ENCODE data around the gene MICU1. TPM values are rescaled to one million over a fixed set of nuclear protein-coding genes. Genes with fewer than 3 reads are reported as not detected.
A peak's percentile ranks its signal among the peaks of the same experiment; 100 is the strongest.
"Not testable (repeated sequence)": the region's sequence is repeated elsewhere in the genome, so short reads cannot be mapped to it uniquely, and the experiment has no call there.

The MICU1 gene
- total RNA-seq, 3 donors from 2014 or later (not counting 1 experiment from before 2014, with no cell fraction given), result 27.9 to 30.9 (median 29.4) TPM

DNA sequence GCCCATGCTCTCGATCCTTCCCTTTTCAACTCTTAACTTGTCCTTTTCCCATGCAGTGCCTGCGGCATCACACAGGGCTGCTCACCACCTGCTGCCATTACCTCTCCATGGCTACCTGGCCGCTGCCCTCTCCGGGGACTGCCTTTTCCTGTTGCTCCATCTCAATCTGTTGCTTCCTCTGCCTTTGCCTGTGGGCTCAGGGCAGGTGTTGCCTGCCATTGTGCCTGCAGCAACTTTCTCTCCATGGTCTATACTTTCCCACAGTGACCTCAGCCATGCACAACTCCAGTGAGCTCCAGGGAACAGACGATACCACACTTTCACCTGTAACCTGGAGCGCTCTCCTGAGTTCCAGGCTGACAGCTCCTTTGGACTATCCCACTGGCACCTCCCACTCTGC lies 274.4 kb downstream of the MICU1 start:
- H3K36me3 ChIP-seq (ENCODE audit: control insufficient read depth, insufficient read depth, low read length), result peaks cover 23% of the 10 kb centered on the region
- no peaks in the 10 kb centered on the region for H3K9me3 ChIP-seq (ENCODE audit: control insufficient read depth, insufficient read depth, low read length)
- H3K27ac ChIP-seq (ENCODE audit: low read length), result no peak overlapping the region
- Mint-ChIP-seq H3K36me3 (no peaks in the 10 kb centered on the region), H3K9me3 (no peaks in the 10 kb centered on the region), H3K27me3 (ENCODE audit: low read depth in 2 of 2) (no peaks in the 10 kb centered on the region), H3K27ac (peak overlapping the region in 1 of 2 donors; percentile 18), H3K4me1 (peaks cover 48 to 56% of the 10 kb centered on the region in 2 donors), H3K4me3 (peak overlapping the region; percentile 64)
- H3K27me3 ChIP-seq (ENCODE audit: control insufficient read depth, insufficient read depth, low read length), result no peaks in the 10 kb centered on the region
- TF ChIP-seq, protein P1, sequence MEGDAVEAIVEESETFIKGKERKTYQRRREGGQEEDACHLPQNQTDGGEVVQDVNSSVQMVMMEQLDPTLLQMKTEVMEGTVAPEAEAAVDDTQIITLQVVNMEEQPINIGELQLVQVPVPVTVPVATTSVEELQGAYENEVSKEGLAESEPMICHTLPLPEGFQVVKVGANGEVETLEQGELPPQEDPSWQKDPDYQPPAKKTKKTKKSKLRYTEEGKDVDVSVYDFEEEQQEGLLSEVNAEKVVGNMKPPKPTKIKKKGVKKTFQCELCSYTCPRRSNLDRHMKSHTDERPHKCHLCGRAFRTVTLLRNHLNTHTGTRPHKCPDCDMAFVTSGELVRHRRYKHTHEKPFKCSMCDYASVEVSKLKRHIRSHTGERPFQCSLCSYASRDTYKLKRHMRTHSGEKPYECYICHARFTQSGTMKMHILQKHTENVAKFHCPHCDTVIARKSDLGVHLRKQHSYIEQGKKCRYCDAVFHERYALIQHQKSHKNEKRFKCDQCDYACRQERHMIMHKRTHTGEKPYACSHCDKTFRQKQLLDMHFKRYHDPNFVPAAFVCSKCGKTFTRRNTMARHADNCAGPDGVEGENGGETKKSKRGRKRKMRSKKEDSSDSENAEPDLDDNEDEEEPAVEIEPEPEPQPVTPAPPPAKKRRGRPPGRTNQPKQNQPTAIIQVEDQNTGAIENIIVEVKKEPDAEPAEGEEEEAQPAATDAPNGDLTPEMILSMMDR (IDR thresholded peaks at IDR 0.05), result no peak
- DNase-seq (no peak), ATAC-seq (no peak)
- H3K4me3 ChIP-seq (ENCODE audit: low read length), result no peak overlapping the region
- intact Hi-C loops (cut with micrococcal nuclease), result no loop called here
- WGBS (ENCODE audit: insufficient coverage), result 96% methylated on average over 6 of the region's 6 CpGs
- peaks cover 21% of the 10 kb centered on the region for H3K4me1 ChIP-seq (ENCODE audit: control insufficient read depth, insufficient read depth, low read length)

DNA sequence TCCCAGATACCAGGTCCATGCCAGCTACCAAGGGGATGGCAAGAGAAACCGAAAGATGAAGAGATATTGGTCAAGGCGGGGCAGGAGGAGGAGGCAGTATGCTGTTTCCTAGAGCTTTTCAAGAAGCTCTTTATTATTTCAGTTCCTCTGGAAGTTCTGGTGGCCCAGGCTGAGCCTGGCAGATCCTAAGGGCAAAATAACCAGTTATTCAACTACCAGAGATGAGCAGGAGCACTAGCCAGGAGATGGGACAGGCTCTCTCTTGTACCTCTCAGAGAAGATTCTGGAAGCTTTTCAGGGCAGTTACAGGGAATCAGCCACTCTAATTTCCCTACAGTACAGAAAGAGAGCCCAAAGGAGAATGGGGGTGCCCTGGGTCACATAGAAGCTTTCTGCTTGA lies 276.4 kb downstream of the MICU1 start:
- no peaks in the 10 kb centered on the region for H3K27me3 Mint-ChIP-seq (ENCODE audit: low read depth in 2 of 2)
- Histone ChIP-seq H3K4me3 (ENCODE audit: low read length) (no peak overlapping the region), H3K36me3 (ENCODE audit: control insufficient read depth, insufficient read depth, low read length) (peaks cover 23% of the 10 kb centered on the region), H3K4me1 (ENCODE audit: control insufficient read depth, insufficient read depth, low read length) (peaks cover 29% of the 10 kb centered on the region), H3K27ac (ENCODE audit: low read length) (no peak overlapping the region), H3K27me3 (ENCODE audit: control insufficient read depth, insufficient read depth, low read length) (no peaks in the 10 kb centered on the region), H3K9me3 (ENCODE audit: control insufficient read depth, insufficient read depth, low read length) (no peaks in the 10 kb centered on the region)
- H3K36me3 Mint-ChIP-seq, result no peaks in the 10 kb centered on the region
- H3K4me3 Mint-ChIP-seq, result peak overlapping the region; percentile 9
- intact Hi-C loops (cut with micrococcal nuclease), result no loop called here
- WGBS (ENCODE audit: insufficient coverage), result 96% methylated on average over 2 of the region's 2 CpGs
- DNase-seq (no peak), ATAC-seq (no peak)
- H3K27ac Mint-ChIP-seq, result peak overlapping the region in 1 of 2 donors; percentile 64
- TF ChIP-seq, protein P1 (IDR thresholded peaks at IDR 0.05), result no peak
- H3K4me1 Mint-ChIP-seq, result peaks cover 40 to 51% of the 10 kb centered on the region in 2 donors
- H3K9me3 Mint-ChIP-seq, result no peaks in the 10 kb centered on the region

DNA sequence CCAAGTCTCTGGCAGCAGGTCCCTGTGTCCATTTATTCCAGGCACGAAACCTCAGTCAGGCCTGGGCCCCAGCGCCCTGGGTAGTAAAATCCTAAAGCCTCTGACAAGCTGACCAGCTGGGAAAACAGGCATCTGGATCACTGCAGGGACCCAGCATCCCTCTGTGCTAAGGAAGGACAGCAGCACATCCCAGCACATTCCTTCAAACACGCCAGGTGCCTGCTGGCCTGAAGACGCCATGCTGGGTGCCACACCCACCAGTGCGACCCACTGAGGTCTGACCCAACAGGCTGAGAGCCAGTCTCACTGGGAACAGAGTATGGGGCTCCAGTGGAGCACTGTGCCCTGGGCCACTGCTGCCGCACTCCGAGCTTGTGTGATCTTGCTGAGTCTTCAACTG lies 277.6 kb downstream of the MICU1 start:
- H3K27me3 Mint-ChIP-seq (ENCODE audit: low read depth in 2 of 2), result no peaks in the 10 kb centered on the region
- Histone ChIP-seq H3K36me3 (ENCODE audit: control insufficient read depth, insufficient read depth, low read length) (peaks cover 29% of the 10 kb centered on the region), H3K9me3 (ENCODE audit: control insufficient read depth, insufficient read depth, low read length) (no peaks in the 10 kb centered on the region), H3K27me3 (ENCODE audit: control insufficient read depth, insufficient read depth, low read length) (no peaks in the 10 kb centered on the region), H3K4me3 (ENCODE audit: low read length) (no peak overlapping the region), H3K27ac (ENCODE audit: low read length) (no peak overlapping the region), H3K4me1 (ENCODE audit: control insufficient read depth, insufficient read depth, low read length) (peaks cover 19% of the 10 kb centered on the region)
- H3K36me3 Mint-ChIP-seq, result no peaks in the 10 kb centered on the region
- no peak overlapping the region for H3K27ac Mint-ChIP-seq
- peaks cover 36 to 46% of the 10 kb centered on the region in 2 donors for H3K4me1 Mint-ChIP-seq
- H3K4me3 Mint-ChIP-seq, result no peak overlapping the region
- no peak for ATAC-seq
- DNase-seq, result no peak
- TF ChIP-seq, protein P1 (IDR thresholded peaks at IDR 0.05), result no peak
- WGBS (ENCODE audit: insufficient coverage), result 94% methylated on average over 7 of the region's 7 CpGs
- intact Hi-C loops (cut with micrococcal nuclease), result no loop called here
- no peaks in the 10 kb centered on the region for H3K9me3 Mint-ChIP-seq

DNA sequence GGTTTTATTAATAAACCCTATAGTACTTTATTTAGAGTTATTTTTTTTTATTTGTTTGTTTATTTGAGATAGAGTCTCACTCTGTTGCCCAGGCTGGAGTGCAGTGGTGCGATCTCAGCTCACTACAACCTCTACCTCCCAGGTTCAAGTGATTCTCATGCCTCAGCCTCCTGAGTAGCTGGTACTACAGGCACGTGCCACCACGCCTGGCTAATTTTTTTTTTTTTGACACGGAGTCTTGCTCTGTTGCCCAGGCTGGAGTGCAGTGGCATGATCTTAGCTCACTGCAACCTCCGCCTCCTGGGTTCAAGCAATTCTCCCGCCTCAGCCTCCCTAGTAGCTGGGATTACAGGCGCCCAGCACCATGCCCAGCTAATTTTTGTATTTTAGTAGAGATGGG lies 279.8 kb downstream of the MICU1 start:
- H3K27me3 Mint-ChIP-seq (ENCODE audit: low read depth in 2 of 2); H3K36me3 Mint-ChIP-seq; intact Hi-C loops (cut with micrococcal nuclease); H3K9me3 ChIP-seq (ENCODE audit: control insufficient read depth, insufficient read depth, low read length); H3K4me3 ChIP-seq (ENCODE audit: low read length); H3K9me3 Mint-ChIP-seq; H3K27ac Mint-ChIP-seq; H3K27ac ChIP-seq (ENCODE audit: low read length); ATAC-seq; DNase-seq; H3K4me3 Mint-ChIP-seq; H3K27me3 ChIP-seq (ENCODE audit: control insufficient read depth, insufficient read depth, low read length): not testable (repeated sequence)
- Histone ChIP-seq H3K4me1 (ENCODE audit: control insufficient read depth, insufficient read depth, low read length) (peaks cover 14% of the 10 kb centered on the region), H3K36me3 (ENCODE audit: control insufficient read depth, insufficient read depth, low read length) (peaks cover 39% of the 10 kb centered on the region)
- peaks cover 16 to 32% of the 10 kb centered on the region in 2 donors for H3K4me1 Mint-ChIP-seq
- WGBS (ENCODE audit: insufficient coverage), result 95% methylated on average over 7 of the region's 7 CpGs

Data from natural killer cell (primary cell).